ENCODE results near the gene RBCK1.
"Not testable (repeated sequence)": the region's sequence is repeated elsewhere in the genome, so short reads cannot be mapped to it uniquely, and the experiment has no call there.

RBCK1 gene

GRCh38 chr20:438571-439469, 30.7 kb downstream of the RBCK1 start:
- DNase-seq = no peak

- DNase-seq = no peak
These were observed 32.0 kb downstream of the RBCK1 start for GRCh38 chr20:440148-440547.

- no peak for DNase-seq
These were observed 32.5 kb downstream of the RBCK1 start for GRCh38 chr20:440636-441035.

DNA sequence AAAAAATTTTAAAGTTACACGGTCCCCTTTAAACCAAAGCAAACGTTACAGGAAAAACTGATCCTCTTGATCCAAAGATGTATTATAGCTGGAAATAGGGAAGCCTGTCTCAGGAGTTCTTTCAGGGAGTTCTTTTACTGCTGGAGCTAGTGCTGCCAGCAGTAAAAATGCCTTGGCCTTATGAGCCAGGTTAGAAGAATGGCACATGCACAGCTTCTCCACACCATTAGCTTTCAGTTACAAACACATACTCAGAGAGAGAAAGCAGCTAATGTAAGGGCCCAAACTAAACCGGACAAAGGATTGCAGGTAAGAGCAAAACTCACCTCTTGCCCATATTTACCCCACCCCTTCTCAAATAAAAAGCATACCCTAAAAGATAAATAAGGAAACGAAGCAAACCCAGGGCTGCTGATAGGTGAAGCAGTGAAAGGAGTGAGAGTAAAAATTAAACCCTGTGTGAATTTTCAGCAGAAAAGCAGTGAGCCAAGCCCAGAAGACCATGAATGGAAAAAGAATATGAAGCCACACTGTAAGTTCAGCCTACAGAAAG, 35.2 kb downstream of the RBCK1 start:
- DNase-seq = no peak

DNA sequence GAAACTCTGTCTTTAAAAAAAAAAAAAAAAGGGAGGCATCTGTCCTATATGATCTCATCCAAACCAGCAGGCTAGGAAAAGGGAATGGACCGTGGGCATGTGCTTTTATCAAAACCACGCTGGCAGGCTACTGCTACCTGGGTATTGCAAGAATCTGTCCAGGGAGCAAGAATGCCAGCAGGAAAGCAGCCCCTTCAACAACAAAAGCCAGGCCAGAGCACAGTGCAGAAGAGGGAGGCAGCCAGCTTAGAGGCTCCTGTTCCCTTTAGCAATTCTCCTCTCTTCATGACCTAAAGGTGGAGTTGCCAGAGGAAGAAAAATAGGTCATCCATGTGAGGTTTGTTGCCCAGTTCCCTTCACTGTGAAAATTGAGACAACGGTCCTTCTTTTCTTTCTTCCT, 36.0 kb downstream of the RBCK1 start:
- DNase-seq = no peak

GRCh38 chr20:444862-445426, 36.8 kb downstream of the RBCK1 start:
- DNase-seq = no peak

DNA sequence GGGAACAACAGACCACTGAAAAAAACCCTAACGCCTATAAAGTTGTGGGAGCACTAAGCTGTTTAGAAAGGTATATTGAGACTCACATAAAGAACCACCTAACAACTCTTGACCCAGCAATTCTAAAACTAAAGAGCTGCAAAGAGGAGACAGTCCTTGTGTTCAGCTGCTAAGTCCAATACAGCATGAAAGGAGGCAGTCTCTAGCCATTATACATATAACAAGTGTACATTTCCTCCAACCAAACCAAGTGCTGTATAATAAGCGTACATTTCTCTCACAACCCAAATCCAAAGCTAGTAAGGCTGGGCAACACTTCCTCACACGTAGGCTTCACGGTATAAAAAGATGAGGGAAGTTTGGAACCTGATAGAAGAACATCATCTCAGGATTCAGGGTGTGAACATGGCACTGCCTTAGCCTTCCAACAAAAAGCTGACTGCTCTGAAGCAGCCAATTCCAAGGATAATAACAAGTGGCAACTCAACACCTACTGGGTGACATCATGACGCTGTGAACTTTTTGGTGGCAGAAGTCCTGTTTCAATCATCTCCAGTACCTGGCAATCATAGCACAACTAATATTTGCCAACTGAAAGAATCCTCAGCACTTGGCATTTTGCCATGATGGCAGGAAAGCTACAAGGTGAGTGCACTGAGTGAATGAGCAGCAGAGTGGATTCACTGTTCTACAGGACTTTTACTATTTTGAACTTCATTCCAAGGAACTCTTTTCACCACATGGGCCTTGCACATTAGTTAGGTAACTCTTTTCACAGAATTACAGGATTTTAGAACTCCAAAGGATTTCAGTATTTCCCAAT, 37.6 kb downstream of the RBCK1 start:
- DNase-seq = no peak

DNA sequence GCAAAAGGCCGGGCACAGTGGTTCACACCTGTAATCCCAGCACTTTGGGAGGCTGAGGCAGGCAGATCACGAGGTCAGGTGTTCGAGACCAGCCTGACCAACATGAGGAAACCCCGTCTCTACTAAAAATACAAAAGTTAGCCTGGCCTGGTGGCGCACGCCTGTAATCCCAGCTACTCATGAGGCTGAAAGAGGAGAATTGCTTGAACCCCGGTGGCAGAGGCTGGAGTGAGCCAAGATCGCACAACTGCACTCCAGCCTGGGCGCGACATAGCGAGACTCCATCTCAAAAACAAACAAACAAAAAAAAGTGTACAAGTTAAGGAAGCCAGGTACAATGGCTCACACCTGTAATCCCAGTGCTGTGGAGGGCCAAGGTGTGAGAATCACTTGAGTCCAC, 43.9 kb downstream of the RBCK1 start:
- DNase-seq = not testable (repeated sequence)

DNA sequence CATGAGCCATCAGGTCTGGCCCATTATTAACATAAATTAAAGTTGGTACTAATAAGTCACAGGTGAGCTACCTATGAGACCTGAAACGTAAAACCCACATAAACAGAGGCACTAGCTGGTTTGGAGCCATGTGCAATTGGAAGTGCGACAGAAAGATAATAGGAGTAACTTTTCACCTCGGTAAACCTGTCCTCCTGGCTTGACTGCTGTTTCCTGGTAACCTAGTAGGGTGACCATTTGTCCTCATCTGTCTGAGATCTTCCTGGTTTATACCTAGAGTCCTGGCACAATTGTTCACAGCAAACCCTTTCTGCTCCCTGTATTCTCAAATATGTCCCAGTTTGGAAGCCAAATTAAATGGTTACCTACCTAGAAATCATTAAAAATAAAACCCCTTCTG, 46.9 kb downstream of the RBCK1 start:
- no peak for DNase-seq

DNA sequence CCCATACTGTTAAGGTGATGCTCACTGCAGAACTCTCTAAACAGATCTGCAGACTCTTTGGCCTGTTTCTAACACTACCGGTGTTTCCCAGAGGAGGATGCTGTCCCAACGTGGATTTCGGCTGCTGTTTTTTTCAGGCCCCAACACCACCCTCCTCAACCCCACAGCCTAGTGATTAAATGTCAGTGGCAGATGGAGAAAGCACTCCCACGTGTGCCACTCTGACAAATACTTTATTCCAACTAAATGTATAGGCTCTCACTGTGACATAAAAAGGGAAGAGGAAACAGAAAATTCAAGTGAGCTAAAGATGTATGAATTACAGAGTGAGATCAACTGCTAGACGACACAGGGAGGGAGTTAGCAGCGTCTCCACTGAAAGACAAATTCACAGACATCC, 50.7 kb downstream of the RBCK1 start:
- no peak for DNase-seq

DNA sequence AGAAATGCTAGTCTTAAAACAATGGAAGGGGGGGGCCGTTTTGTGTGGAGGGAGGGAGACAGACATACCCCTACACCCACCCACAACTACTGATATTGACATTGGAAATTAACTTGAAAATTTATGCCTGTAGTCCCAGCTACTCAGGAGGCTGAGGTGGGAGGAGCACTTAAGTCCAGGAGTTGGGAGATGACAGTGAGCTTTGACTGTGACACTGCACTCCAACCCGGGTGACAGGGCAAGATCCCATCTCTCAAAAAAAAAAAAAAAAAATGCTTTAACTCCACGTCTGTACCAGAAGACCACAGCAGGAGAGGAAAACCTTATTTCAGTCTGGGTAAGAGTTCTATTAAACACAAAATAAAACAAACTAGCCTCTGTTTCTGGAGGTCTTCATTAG, 52.1 kb downstream of the RBCK1 start:
- DNase-seq = no peak

DNA sequence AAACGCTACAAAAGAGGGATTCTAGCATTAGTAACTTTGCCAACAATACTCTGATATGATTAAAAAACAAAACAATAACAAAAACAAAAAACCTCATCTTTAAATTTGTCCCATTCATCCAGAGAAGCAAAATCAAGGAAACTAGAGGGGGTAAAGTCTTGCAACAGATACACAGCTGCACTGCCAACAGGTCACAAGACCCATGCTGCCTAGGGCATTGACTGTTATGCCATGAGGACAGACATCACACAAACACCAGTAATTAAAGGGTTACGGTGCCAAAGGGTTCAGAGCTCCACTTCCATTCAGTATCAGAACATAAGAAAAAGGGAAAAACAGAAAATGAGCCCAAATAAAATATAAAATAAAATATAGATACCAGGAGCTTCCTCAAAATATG, 52.6 kb downstream of the RBCK1 start:
- no peak for DNase-seq

- no peak for DNase-seq
These were observed 53.4 kb downstream of the RBCK1 start for GRCh38 chr20:461254-462198.

DNA sequence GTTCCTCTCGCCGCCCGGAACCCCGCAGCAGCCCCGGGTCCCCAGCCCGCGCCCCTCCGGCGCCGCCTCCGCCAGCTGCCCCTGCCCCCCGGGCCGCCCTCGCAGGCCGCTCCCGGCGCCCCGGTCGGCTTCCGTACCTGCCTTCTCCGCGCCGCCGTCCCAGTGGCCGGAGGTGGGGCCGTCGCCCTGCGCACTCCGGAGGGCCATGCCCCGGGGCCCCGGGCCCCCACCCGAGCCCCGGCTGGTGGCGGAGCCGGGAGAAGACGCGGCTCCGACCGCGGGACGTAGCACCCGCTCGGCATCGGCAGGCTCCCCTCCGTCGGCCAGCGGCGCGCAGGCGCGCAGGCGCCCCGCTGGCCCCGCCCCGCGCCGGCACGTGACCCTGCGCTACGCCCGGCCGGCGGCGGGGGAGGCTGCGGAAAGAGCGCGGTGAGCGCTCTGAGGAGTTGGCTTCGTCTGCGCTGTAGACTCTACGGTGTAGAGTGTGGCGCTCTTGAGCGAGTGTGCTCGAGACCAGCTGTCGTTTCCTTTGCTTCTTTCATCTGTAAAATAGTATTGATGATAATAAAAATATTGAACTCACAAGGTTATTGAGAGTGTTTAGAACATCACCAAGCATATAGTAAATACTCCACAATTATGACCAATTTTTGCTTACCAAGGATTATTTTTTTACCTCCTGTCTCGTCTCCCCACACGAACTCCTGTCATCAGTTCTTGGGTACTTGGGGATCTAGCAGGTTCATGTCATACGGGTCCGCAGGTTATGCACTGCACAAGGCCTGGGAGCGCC, 54.3 kb downstream of the RBCK1 start, which contains the start of gene TBC1D20:
Gene TBC1D20, minus strand, starts transcription at position 335 of the 793 bp plus-strand sequence. Its CDS starts 128 bp downstream, at position 207.
- peak; percentile 26 for DNase-seq

- DNase-seq = no peak
These were observed 59.7 kb downstream of the RBCK1 start for GRCh38 chr20:467755-468154.

DNA sequence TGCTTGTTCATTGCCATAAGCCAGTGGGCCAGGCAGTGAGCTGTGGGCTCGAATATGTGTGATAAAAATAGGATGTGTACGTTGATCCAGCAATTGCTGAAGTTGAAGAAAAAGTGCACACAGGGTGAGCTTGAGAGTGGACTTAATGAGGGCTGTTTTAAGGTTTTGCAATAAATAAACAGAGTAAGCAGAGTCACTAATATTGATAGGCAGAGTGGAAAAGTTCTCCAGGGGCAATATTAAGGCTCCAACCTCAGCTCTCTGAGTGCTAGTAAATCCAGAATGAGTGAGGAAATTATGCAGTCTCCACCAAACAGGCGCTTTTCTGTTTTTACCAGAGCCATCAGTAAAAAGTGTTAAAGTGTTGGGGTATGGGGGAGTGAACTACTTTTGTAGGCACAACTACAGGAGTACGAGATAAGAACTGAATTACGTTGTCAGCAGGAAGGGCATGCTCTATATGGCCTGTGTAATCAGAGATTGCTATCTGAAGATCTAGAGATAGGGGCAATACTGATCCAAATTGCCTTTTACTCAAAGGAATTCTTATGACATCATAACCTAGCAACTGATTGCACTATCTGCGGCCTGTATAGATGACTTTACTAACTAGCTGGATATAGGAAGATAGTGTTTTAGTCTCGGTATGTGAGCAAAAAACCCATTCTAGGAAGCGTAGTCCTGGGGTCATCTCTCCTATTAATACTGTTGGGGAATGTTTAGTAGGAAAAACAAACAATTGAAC, 61.8 kb downstream of the RBCK1 start:
- DNase-seq = no peak

- DNase-seq = no peak
These were observed 64.2 kb downstream of the RBCK1 start for GRCh38 chr20:472137-472846.

GRCh38 chr20:472889-473292, 64.8 kb downstream of the RBCK1 start:
- no peak for DNase-seq

DNA sequence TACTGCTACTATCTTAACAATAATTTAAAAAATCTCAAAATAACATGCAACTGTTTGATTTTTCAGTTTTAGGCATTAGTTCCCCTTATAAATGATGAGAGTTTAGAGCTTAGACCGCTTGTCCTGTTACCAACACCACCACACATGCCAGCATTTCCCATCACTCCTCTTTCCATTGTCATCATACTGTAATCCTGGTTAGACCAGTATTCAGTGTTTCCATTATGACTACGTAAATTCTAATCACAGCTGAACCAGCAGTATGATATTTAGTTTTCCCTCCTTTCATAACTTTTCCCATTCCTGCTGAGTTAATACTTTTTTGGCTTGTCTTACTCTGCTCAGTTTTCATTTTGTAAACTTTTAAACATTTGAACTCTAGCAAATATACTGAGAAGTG, 66.5 kb downstream of the RBCK1 start:
- DNase-seq = no peak

Data from DMS79 (cell line).